Esophagus squamous epithelium (tissue), 4 donors: Measurements from ENCODE around the gene SNCAIP.

Source experiments
- CTCF ChIP-seq, 6 experiments: fragments of 450-650 bp in 4 of 6; fragments of 200-600 bp in 2 of 6; sonication (generic) in 2 of 6; IDR thresholded peaks; one replicate each; pipeline ENCODE4 v1.5.1; 2016 to 2019; ENCODE audit warnings: antibody characterized with exemption in 6 of 6, mild to moderate bottlenecking in 4 of 6, moderate library complexity in 4 of 6
- POLR2A ChIP-seq, 4 donors: fragments of 450-650 bp; IDR thresholded peaks; one replicate each; pipeline ENCODE4 v1.6.1; 2017; ENCODE audit warnings: antibody characterized with exemption in 4 of 4, mild to moderate bottlenecking in 4 of 4, moderate library complexity in 3 of 4

- TF ChIP-seq CTCF (IDR thresholded peaks at IDR 0.05) (no peak), POLR2A (IDR thresholded peaks at IDR 0.05) (no peak)
Observed at GRCh38 chr5:122350496-122350895, 38.5 kb downstream of the SNCAIP start.
